Heart right ventricle (tissue), 16 donors: ENCODE data around the gene BCO2. TPM values are rescaled to one million over a fixed set of nuclear protein-coding genes. Genes with fewer than 3 reads are reported as not detected.

Source experiments
- ATAC-seq, 8 donors: fragments of 200-7000 bp; cut with Tn5 transposase; one replicate each; pipeline ENCODE4 v1.9.1; 2020; ENCODE audit warnings: mild to moderate bottlenecking in 8 of 8, moderate library complexity in 8 of 8, moderate number of reproducible peaks in 1 of 8
- DNase-seq, 2 donors: peaks; one replicate each; pipeline ENCODE4 v3.0.0-alpha.2; 2020
- H3K27ac ChIP-seq, 10 donors: fragments of 200-600 bp; sonication (generic) in 2 of 10; one replicate each; pipeline versions ENCODE4 v1.5.0 to v1.8.0; 2020 to 2022; ENCODE audit warnings: mild to moderate bottlenecking in 3 of 10
- H3K27me3 ChIP-seq, 7 donors: fragments of 200-600 bp; one replicate each; pipeline ENCODE4 v1.8.0; 2021 to 2022; ENCODE audit warnings: mild to moderate bottlenecking in 2 of 7
- H3K36me3 ChIP-seq, 9 donors: fragments of 200-600 bp; sonication (generic) in 1 of 9; one replicate each; pipeline versions ENCODE4 v1.5.0 to v1.8.0; 2020 to 2022; ENCODE audit warnings: mild to moderate bottlenecking in 2 of 9
- H3K4me1 ChIP-seq, 9 donors: fragments of 200-600 bp; sonication (generic) in 1 of 9; one replicate each; pipeline versions ENCODE4 v1.5.0 to v1.8.0; 2020 to 2022; ENCODE audit warnings: mild to moderate bottlenecking in 4 of 9
- H3K4me3 ChIP-seq, 10 donors: fragments of 200-600 bp; sonication (generic) in 2 of 10; one replicate each; pipeline versions ENCODE4 v1.5.0 to v1.8.0; 2020 to 2022; ENCODE audit warnings: mild to moderate bottlenecking in 7 of 10, moderate library complexity in 2 of 10
- H3K9me3 ChIP-seq, 11 donors: fragments of 200-600 bp in 10 of 11; sonication (generic) in 2 of 11; one replicate each; pipeline versions ENCODE4 v1.5.0 to v1.8.0; 2013 to 2022; ENCODE audit warnings: mild to moderate bottlenecking in 2 of 11, control low read depth in 1 of 11, moderate library complexity in 1 of 11
- WGBS, 2 donors: extraction: QIAGEN DNeasy Blood & Tissue Kit; methylation state at CpG; one replicate each; pipeline ENCODE4 v1.1.7; 2013; ENCODE audit warnings: inconsistent platforms in 1 of 2; 5-methylcytosine and 5-hydroxymethylcytosine counted together
- intact Hi-C, 10 donors: fragments of 100-400 bp; cut with DNase I; formaldehyde crosslinking; loops; one replicate each; pipeline versions ENCODE4 v1.11.1 to v1.14.2; 2022
- polyA plus RNA-seq, 2 donors: library from polyadenylated mRNA; stranded (reverse); fragments of 200-250 nt; gene quantifications; one replicate each; pipeline ENCODE4 v1.2.3, GENCODE V29; 2013
- total RNA-seq, 10 donors: library from RNA; stranded (reverse); fragmentation: NEBNext Ultra II Directional in 3 of 10; extraction: Animal tissue kit (Norgen Biotek cat#: 25700) in 3 of 10; gene quantifications; one replicate each; pipeline versions ENCODE4 v1.2.1 to v1.2.4, GENCODE V29; 2021 to 2023
- TF ChIP-seq, protein P1 (sequence below), 9 donors: fragments of 200-600 bp; sonication (generic) in 2 of 9; IDR thresholded peaks; one replicate each; pipeline versions ENCODE4 v1.5.0 to v1.8.0; 2021 to 2022; ENCODE audit warnings: antibody characterized with exemption in 9 of 9, mild to moderate bottlenecking in 5 of 9, moderate library complexity in 1 of 9
- donor health status: Arrhythmogenic right ventricular cardiomyopathy.
- donor health status: ischemic (EF 13 %, LVEDD 7.1; RV severe dilation, severe dysfunction).
- donor health status: healthy with polysubstance abuse.
- donor health status: DM: no; HTN: yes; CAD: no.
- donor health status: DM: no; HTN: no; CAD: no.
- donor health status: ischemic (EF 25% LVEDD 6.9; RV normal size, moderate dysfunction).
- donor health status: ischemic (EF 25% LVEDD 5.7; RV mildly dilated, moderate dysfunction).
- donor health status: healthy.
- donor health status: DM: yes; HTN: yes; CAD: no.
- donor health status: Ischemic cardiomyopathy.
- donor health status: ischemic (EF 35%, LVEDD 5.7; RV mildly dilated, moderate dysfunction).
- donor health status: nonischemic (EF 11% LVEDD 7.7; RV severe dilation, severe dysfunction).
- donor health status: DM: yes; HTN: yes; CAD: no.
- donor health status: PGD.
- donor health status: ischemic (EF 29% LVEDD 5.4; RV normal size, mild dysfunction).
- donor health status: nonischemic (EF 23%, LVEDD 6.1; RV moderate dilation, normal function).

BCO2 gene
- total and polyA plus RNA-seq, 12 donors, result 39.3 to 137 (median 86.5) TPM

DNA sequence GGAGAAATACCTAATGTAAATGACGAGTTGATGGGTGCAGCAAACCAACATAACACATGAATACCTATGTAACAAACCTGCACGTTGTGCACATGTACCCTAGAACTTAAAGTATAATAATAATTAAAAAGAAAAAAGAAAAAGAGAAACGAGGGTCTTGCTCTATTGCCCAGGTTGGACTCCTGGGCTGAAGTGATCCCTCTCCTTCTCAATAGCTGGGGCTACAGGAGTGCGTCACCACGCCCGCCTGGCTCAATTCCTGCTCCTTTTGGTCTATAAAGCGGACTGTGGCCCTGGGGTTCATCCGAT is 50.4 kb downstream of the BCO2 start:
- TF ChIP-seq, protein P1, sequence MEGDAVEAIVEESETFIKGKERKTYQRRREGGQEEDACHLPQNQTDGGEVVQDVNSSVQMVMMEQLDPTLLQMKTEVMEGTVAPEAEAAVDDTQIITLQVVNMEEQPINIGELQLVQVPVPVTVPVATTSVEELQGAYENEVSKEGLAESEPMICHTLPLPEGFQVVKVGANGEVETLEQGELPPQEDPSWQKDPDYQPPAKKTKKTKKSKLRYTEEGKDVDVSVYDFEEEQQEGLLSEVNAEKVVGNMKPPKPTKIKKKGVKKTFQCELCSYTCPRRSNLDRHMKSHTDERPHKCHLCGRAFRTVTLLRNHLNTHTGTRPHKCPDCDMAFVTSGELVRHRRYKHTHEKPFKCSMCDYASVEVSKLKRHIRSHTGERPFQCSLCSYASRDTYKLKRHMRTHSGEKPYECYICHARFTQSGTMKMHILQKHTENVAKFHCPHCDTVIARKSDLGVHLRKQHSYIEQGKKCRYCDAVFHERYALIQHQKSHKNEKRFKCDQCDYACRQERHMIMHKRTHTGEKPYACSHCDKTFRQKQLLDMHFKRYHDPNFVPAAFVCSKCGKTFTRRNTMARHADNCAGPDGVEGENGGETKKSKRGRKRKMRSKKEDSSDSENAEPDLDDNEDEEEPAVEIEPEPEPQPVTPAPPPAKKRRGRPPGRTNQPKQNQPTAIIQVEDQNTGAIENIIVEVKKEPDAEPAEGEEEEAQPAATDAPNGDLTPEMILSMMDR (IDR thresholded peaks at IDR 0.05), result no peak
- Histone ChIP-seq H3K27me3 (no peaks in the 10 kb centered on the region), H3K4me3 (peak overlapping the region; percentile 51 to 86 (median 82)), H3K27ac (peak overlapping the region; percentile 90 to 100 (median 95)), H3K36me3 (peaks cover 0 to 29% (median 13%) of the 10 kb centered on the region in 9 donors), H3K4me1 (peaks cover 4 to 30% (median 9%) of the 10 kb centered on the region in 9 donors), H3K9me3 (no peaks in the 10 kb centered on the region)
- ATAC-seq, result no peak
- WGBS, 2 donors, result 17 to 36% methylated on average over 7 to 8 of the region's 8 CpGs
- no peak for DNase-seq
- intact Hi-C loops, result loop anchor here in 2 of 10 donors (10.0 kb wide), 2 partner anchors 1059 to 1069 kb away; no protein-coding TSS in a partner anchor

DNA sequence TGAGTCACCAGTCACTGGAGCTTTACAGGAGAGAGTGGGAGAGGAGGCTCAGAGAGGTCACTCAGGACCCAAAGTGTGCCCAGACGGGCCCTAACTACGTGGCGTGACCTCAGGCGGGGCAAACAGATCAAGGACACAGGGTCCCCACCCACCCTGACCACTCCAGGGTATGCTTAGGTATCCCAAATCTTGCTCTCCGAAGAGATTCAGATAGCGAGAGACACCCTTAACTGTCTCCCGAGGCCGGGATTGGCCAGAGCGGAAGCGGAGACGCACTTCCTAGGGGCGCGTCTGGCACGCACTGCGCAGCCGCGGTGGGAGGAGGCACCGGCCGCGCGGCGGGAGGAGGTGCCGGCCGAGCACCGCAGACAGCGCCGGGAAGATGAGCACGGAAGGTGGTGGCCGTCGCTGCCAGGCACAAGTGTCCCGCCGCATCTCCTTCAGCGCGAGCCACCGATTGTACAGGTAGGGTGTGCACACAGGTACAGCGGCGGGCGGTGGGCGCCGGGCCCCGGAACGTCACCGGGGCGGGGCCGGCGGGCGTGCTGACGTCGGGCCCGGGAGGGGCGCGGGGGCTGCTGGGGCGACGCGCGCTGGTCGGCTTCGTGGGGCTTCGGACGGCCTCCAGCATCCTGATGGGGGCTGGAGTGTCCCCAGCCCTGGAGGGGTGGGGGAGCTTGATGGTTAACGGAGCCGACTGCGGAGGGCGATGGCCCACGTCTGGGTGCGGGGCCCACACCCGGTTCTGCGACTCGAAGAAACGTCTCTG is 50.9 kb downstream of the BCO2 start, which contains the start of gene PTS:
Gene PTS (plus strand): TSS at position 367 of the 769 bp plus-strand sequence. CDS start 16 bp downstream, at position 383.
- ATAC-seq, result peak; percentile 97 to 99 (median 99)
- intact Hi-C loops, result loop anchor here in 2 of 10 donors (10.0 kb wide), 2 partner anchors 1059 to 1069 kb away; no protein-coding TSS in a partner anchor

DNA sequence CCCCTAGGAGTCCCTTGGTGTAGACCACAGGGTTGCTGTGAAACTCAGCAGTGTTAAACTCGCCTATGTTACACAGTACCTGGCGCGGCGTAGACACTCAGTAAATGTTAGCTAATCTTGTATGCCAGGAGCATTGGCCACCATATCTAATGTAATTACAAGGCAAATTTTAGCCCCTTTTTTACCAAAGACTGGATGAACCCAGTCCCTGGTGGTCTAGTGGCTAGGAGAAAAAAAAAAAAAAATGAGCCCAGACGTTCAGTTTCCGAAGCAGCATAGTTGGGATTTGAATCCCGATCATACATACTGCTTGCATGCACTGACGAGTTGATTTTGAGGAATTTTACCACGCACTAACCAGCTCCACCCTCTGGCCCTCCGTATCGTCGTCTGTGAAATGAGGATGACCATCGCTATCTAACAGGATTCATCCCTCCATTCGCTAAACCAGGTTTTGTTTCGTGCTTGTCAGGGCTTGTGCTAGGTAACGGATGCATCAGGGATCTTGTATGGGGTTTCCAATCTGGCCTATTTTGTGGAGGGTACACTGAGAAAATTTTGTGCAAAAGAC is 51.6 kb downstream of the BCO2 start:
- Histone ChIP-seq H3K4me1 (peaks cover 4 to 30% (median 9%) of the 10 kb centered on the region in 9 donors), H3K27me3 (no peaks in the 10 kb centered on the region), H3K9me3 (no peaks in the 10 kb centered on the region), H3K27ac (peak overlapping the region; percentile 90 to 100 (median 95)), H3K36me3 (peaks cover 0 to 35% (median 13%) of the 10 kb centered on the region in 9 donors), H3K4me3 (peak overlapping the region; percentile 51 to 86 (median 82))
- intact Hi-C loops, result loop anchor here in 2 of 10 donors (10.0 kb wide), 2 partner anchors 1058 to 1068 kb away; no protein-coding TSS in a partner anchor
- WGBS, 2 donors, result 4% methylated on average over 16 of the region's 16 CpGs
- TF ChIP-seq, protein P1 (IDR thresholded peaks at IDR 0.05), result no peak
- DNase-seq (no peak), ATAC-seq (peak; percentile 36 to 70 (median 50))

More for the DNA sequence above, 50.9 kb downstream of the BCO2 start, which contains the start of gene PTS:
- Histone ChIP-seq H3K9me3 (no peaks in the 10 kb centered on the region), H3K36me3 (peaks cover 0 to 30% (median 13%) of the 10 kb centered on the region in 9 donors), H3K27me3 (no peaks in the 10 kb centered on the region), H3K4me3 (peak within 1 kb of the TSS; percentile 51 to 86 (median 82)), H3K4me1 (peaks cover 4 to 30% (median 9%) of the 10 kb centered on the region in 9 donors), H3K27ac (peak within 1 kb of the TSS; percentile 90 to 100 (median 95))
- peak; percentile 87 to 88 for DNase-seq
- 0 to 1% methylated on average over 69 to 70 of the region's 70 CpGs for whole genome bisulfite sequencing, 2 donors
- TF ChIP-seq, protein P1 (IDR thresholded peaks at IDR 0.05), result no peak

DNA sequence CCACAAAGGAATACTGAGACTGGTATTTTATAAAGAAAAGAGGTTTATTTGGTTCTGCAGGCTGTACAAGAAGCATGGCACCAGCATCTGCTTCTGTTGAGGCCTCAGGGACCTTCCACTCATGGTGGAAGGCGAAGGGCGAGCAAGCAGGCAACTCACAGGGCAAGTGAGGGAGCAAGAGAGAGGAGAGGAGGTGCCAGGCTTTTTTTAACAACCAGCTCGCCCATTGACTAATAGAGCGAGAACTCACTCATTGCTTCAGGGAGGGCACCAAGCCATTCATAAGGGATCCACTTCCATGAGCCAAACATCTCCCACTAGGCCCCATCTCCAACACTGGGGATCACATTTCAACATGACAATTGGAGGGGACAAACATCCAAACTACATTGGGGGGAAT is 52.2 kb downstream of the BCO2 start:
- H3K4me3 ChIP-seq, result peak overlapping the region in 9 of 10 donors; percentile 51 to 86 (median 82)
- WGBS, 2 donors, result 63 to 91% methylated on average over 4 of the region's 4 CpGs

More for the DNA sequence above, 52.2 kb downstream of the BCO2 start:
- ATAC-seq (no peak), DNase-seq (no peak)
- Histone ChIP-seq H3K36me3 (peaks cover 0 to 40% (median 13%) of the 10 kb centered on the region in 9 donors), H3K9me3 (no peaks in the 10 kb centered on the region), H3K27ac (peak overlapping the region in 6 of 10 donors; percentile 93 to 99 (median 96)), H3K4me1 (peaks cover 4 to 30% (median 9%) of the 10 kb centered on the region in 9 donors), H3K27me3 (no peaks in the 10 kb centered on the region)
- intact Hi-C loops, result loop anchor here in 2 of 10 donors (10.0 kb wide), 2 partner anchors 1057 to 1067 kb away; no protein-coding TSS in a partner anchor
- TF ChIP-seq, protein P1 (IDR thresholded peaks at IDR 0.05), result no peak
